Measurements from ENCODE around the gene ZNF749. TPM values are rescaled to one million over a fixed set of nuclear protein-coding genes. Genes with fewer than 3 reads are reported as not detected.

ZNF749 gene
- total and polyA plus RNA-seq, 4 donors, result 2.1 to 7.6 (median 5.1) TPM

DNA sequence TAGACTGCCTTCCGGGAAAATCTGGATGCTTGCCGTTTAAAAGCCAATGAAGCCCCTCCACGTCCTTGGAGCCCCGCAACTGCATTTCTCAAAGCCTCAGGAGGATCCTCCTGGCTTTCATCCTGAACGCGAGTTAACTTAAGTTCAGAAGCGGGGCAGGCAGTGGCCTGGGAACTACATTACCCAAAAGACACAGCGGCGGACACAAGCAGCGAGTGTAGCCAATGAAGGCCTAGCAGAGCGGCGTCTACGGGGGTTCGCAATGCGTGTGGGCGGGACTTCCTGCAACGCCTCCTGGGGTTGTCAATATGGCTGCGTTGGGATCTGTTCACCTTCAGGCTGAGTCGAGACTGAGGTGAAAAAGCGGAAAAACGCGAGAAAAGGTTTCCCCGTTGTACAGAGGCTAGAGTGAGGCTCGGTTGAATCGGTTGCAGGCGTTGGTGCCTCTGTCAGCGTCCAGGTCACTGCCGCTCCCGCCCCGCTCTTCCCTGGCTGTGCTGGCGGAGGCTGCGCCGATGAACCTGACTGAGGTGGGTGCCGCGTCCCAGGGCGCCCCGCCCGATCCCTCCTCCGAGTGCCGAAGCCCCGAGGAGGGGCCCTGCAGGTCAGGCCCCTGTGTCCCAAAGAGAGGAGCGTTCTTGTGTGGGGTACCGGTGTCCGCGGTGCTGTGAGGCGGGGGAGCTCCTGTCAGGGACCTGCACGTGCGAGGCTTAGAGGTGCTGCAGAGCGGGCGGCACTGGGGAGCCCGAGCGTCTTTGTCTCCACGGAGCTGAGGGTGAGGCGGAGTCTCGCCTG is 24.1 kb upstream of the ZNF749 start, which contains the start of gene ZNF17:
TSS of gene ZNF17 (plus strand) at position 285 of the 795 bp plus-strand sequence. CDS start 2,455 bp downstream, outside the sequence.
- intact Hi-C loops (cut with DNase I), result loop anchor here in 1 of 2 donors (2.0 kb wide), 1 partner anchor 20 kb away; no protein-coding TSS in a partner anchor
- DNase-seq (peak; percentile 97 to 98), ATAC-seq (ENCODE audit: low FRiP score) (peak; percentile 100)
- H3K36me3 ChIP-seq (ENCODE audit: control insufficient read depth in 1 of 2, insufficient read depth in 2 of 2, low read length in 1 of 2), result peaks cover 8 to 10% of the 10 kb centered on the region in 2 donors
- H3K27ac ChIP-seq (ENCODE audit: low read depth in 1 of 2, low read length in 2 of 2), result peak within 1 kb of the TSS in 1 of 2 donors; percentile 21
- H3K4me1 ChIP-seq (ENCODE audit: control insufficient read depth in 1 of 2, insufficient read depth in 2 of 2, low read length in 2 of 2), result no peaks in the 10 kb centered on the region
- H3K9me3 ChIP-seq (ENCODE audit: control insufficient read depth, low read length), result peaks cover 13% of the 10 kb centered on the region
- H3K4me3 ChIP-seq (ENCODE audit: low read length in 2 of 2), result peak within 1 kb of the TSS; percentile 77 to 82
- no peaks in the 10 kb centered on the region for H3K27me3 ChIP-seq (ENCODE audit: control insufficient read depth in 1 of 2, insufficient read depth in 2 of 2, low read length in 1 of 2)
- WGBS, 2 donors, result 0% methylated on average over 55 of the region's 55 CpGs

DNA sequence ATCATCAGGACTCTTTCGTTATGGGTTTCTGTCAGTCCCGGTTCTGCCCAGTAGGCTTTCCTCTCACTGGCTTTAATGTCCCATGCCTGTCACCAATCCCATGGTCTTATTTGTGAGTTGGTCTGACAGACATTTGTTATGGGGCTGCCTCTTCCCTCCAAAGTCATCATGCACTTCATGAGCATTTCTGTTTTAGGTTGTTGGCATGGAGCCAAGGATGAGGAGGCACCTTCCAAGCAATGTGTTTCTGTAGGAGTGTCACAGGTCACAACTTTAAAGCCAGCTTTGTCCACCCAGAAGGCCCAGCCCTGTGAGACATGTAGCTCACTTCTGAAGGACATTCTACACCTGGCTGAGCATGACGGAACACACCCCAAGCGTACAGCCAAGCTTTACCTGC is 15.7 kb upstream of the ZNF749 start:
- no peak for ATAC-seq (ENCODE audit: low FRiP score)
- Histone ChIP-seq H3K4me1 (ENCODE audit: control insufficient read depth in 1 of 2, insufficient read depth in 2 of 2, low read length in 2 of 2) (no peaks in the 10 kb centered on the region), H3K4me3 (ENCODE audit: low read length in 2 of 2) (no peak overlapping the region), H3K27ac (ENCODE audit: low read depth in 1 of 2, low read length in 2 of 2) (no peak overlapping the region), H3K36me3 (ENCODE audit: control insufficient read depth in 1 of 2, insufficient read depth in 2 of 2, low read length in 1 of 2) (peaks cover 31 to 32% of the 10 kb centered on the region in 2 donors), H3K9me3 (ENCODE audit: control insufficient read depth, low read length) (peaks cover 34% of the 10 kb centered on the region), H3K27me3 (ENCODE audit: control insufficient read depth in 1 of 2, insufficient read depth in 2 of 2, low read length in 1 of 2) (no peaks in the 10 kb centered on the region)
- WGBS, 2 donors, result 94 to 96% methylated on average over 4 of the region's 4 CpGs
- DNase-seq, result no peak
- intact Hi-C loops (cut with DNase I), result no loop called here

DNA sequence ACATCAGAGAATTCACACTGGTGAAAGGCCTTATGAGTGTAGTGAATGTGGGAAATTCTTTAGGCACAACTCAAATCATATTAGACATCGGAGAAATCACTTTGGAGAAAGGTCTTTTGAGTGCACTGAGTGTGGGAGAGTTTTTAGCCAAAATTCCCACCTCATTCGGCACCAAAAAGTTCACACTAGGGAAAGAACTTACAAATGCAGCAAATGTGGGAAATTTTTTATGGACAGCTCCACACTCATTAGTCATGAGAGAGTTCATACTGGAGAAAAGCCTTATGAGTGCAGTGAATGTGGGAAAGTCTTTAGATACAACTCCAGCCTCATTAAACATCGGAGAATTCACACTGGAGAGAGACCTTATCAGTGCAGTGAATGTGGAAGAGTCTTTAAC is 14.1 kb upstream of the ZNF749 start:
- Histone ChIP-seq H3K36me3 (ENCODE audit: control insufficient read depth in 1 of 2, insufficient read depth in 2 of 2, low read length in 1 of 2) (peaks cover 23 to 28% of the 10 kb centered on the region in 2 donors), H3K4me3 (ENCODE audit: low read length in 2 of 2) (no peak overlapping the region), H3K9me3 (ENCODE audit: control insufficient read depth, low read length) (peaks cover 31% of the 10 kb centered on the region), H3K4me1 (ENCODE audit: control insufficient read depth in 1 of 2, insufficient read depth in 2 of 2, low read length in 2 of 2) (no peaks in the 10 kb centered on the region), H3K27me3 (ENCODE audit: control insufficient read depth in 1 of 2, insufficient read depth in 2 of 2, low read length in 1 of 2) (no peaks in the 10 kb centered on the region), H3K27ac (ENCODE audit: low read depth in 1 of 2, low read length in 2 of 2) (no peak overlapping the region)
- DNase-seq, result no peak
- WGBS, 2 donors, result 94 to 95% methylated on average over 3 of the region's 3 CpGs
- intact Hi-C loops (cut with DNase I), result no loop called here
- ATAC-seq (ENCODE audit: low FRiP score), result no peak

DNA sequence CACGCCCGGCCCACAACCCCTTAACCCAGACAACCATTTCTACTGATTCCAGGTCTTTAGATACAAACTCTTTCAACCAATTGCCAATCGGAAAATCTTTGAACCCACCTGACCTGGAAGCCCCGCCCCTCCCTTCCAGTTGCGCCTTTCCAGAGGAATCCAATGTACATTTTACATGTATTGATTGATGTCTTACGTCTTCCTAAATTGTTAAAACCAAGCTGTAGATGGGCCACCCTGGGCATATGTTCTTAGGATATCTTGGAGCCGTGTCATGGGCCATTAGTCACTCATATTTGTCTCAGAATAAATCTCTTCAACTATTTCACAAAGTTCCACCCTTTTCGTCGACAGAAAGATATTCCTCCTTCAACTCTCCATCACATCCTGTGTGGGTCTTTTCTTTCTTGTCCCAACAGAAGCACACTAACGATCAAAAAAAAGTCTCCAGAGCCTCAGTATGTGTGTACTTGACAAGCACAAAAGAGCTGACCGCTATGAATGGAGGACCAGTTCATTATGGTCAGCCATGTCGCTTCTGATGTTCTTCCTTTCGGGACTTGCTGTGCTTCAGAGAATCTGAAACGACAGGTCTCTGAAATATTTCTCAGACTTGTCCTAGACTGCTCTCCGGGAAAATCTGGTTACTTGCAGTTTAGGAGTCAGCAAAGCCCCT is 601 bp upstream of the ZNF749 start:
- ATAC-seq (ENCODE audit: low FRiP score) (no peak), DNase-seq (no peak)
- H3K27ac ChIP-seq (ENCODE audit: low read depth in 1 of 2, low read length in 2 of 2), result no peak overlapping the region
- H3K4me1 ChIP-seq (ENCODE audit: control insufficient read depth in 1 of 2, insufficient read depth in 2 of 2, low read length in 2 of 2), result no peaks in the 10 kb centered on the region
- intact Hi-C loops (cut with DNase I), result loop anchor here in 1 of 2 donors (2.0 kb wide), 1 partner anchor 44 kb away; no protein-coding TSS in a partner anchor
- WGBS, 2 donors, result 23 to 25% methylated on average over 15 of the region's 15 CpGs
- H3K9me3 ChIP-seq (ENCODE audit: control insufficient read depth, low read length), result no peaks in the 10 kb centered on the region
- H3K4me3 ChIP-seq (ENCODE audit: low read length in 2 of 2), result peak overlapping the region; percentile 12 to 79
- H3K36me3 ChIP-seq (ENCODE audit: control insufficient read depth in 1 of 2, insufficient read depth in 2 of 2, low read length in 1 of 2), result peaks cover 0 to 4% of the 10 kb centered on the region in 2 donors
- H3K27me3 ChIP-seq (ENCODE audit: control insufficient read depth in 1 of 2, insufficient read depth in 2 of 2, low read length in 1 of 2), result no peaks in the 10 kb centered on the region

DNA sequence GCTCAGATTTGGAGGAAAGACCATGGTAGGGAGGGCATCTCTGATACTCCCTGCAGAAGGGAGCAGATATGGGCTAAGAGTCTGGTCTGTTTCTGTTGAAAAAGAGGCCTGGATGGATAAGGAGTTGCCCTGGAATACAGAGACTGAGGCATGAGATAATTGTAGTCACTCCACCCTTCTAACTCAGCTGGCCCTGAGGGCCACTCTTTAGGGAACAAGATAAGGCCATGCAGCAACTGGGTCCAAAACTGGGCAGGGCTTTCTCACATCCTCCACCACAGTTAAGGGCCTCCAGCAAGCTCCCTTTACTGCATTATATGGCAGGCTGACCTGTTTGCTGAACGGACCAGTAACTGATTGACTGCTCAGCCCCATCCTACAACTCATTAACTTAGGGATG is 1.3 kb downstream of the ZNF749 start:
- DNase-seq (no peak), ATAC-seq (ENCODE audit: low FRiP score) (no peak)
- H3K4me3 ChIP-seq (ENCODE audit: low read length in 2 of 2), result peak overlapping the region in 1 of 2 donors; percentile 81
- H3K9me3 ChIP-seq (ENCODE audit: control insufficient read depth, low read length), result peaks cover 6% of the 10 kb centered on the region
- WGBS, 2 donors, result 73 to 80% methylated on average over 1 of the region's 1 CpG
- no peak overlapping the region for H3K27ac ChIP-seq (ENCODE audit: low read depth in 1 of 2, low read length in 2 of 2)
- peaks cover 0 to 2% of the 10 kb centered on the region in 2 donors for H3K36me3 ChIP-seq (ENCODE audit: control insufficient read depth in 1 of 2, insufficient read depth in 2 of 2, low read length in 1 of 2)
- H3K27me3 ChIP-seq (ENCODE audit: control insufficient read depth in 1 of 2, insufficient read depth in 2 of 2, low read length in 1 of 2), result no peaks in the 10 kb centered on the region
- H3K4me1 ChIP-seq (ENCODE audit: control insufficient read depth in 1 of 2, insufficient read depth in 2 of 2, low read length in 2 of 2), result no peaks in the 10 kb centered on the region
- intact Hi-C loops (cut with DNase I), result no loop called here

DNA sequence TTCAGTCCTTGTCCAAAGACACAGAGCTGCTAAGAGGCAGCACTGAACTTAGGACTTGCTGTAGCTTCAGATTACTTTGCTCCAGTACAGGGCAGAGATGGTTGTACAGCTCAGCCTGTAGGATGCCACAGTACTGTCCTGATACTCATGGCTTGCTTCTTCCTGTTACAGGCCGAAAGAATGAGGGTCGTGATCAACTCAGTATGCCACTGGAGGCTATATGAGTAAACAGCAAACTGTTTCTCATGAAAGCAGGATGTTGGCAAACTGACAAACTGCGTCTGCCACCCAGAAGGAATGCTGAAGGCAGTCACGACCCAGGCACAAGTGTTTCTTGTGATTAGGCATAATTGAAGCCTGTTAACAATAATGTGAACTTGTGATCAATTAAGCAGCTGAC is 2.8 kb downstream of the ZNF749 start:
- DNase-seq (no peak), ATAC-seq (ENCODE audit: low FRiP score) (no peak)
- Histone ChIP-seq H3K27me3 (ENCODE audit: control insufficient read depth in 1 of 2, insufficient read depth in 2 of 2, low read length in 1 of 2) (no peaks in the 10 kb centered on the region), H3K4me1 (ENCODE audit: control insufficient read depth in 1 of 2, insufficient read depth in 2 of 2, low read length in 2 of 2) (no peaks in the 10 kb centered on the region), H3K9me3 (ENCODE audit: control insufficient read depth, low read length) (peaks cover 11% of the 10 kb centered on the region), H3K36me3 (ENCODE audit: control insufficient read depth in 1 of 2, insufficient read depth in 2 of 2, low read length in 1 of 2) (peaks cover 2 to 7% of the 10 kb centered on the region in 2 donors), H3K4me3 (ENCODE audit: low read length in 2 of 2) (no peak overlapping the region), H3K27ac (ENCODE audit: low read depth in 1 of 2, low read length in 2 of 2) (no peak overlapping the region)
- intact Hi-C loops (cut with DNase I), result no loop called here
- WGBS, 2 donors, result 68 to 69% methylated on average over 4 of the region's 4 CpGs

DNA sequence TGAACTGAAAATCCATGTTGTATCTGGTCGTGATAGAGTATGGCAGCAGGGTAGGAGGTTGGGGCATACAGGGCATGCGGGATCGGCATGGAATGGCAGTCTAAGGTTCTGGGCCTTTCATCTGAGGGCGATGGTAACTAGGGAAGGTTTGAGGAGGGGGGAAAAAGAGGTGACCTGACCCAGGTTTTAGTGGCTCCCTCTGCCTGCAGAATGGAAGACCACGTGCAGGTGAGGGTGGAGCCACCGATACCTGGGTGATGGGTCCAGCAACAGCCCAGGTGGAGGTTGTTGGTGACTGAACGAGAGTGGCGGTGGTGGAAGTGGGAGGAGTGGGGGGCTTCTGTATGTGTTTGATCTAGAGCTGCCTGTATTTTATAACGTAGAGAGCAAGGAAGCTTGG is 3.8 kb downstream of the ZNF749 start:
- intact Hi-C loops (cut with DNase I), result no loop called here
- no peak for DNase-seq
- WGBS, 2 donors, result 85 to 89% methylated on average over 9 of the region's 9 CpGs
- Histone ChIP-seq H3K27ac (ENCODE audit: low read depth in 1 of 2, low read length in 2 of 2) (no peak overlapping the region), H3K9me3 (ENCODE audit: control insufficient read depth, low read length) (peaks cover 18% of the 10 kb centered on the region), H3K4me3 (ENCODE audit: low read length in 2 of 2) (no peak overlapping the region), H3K4me1 (ENCODE audit: control insufficient read depth in 1 of 2, insufficient read depth in 2 of 2, low read length in 2 of 2) (no peaks in the 10 kb centered on the region), H3K36me3 (ENCODE audit: control insufficient read depth in 1 of 2, insufficient read depth in 2 of 2, low read length in 1 of 2) (peaks cover 6 to 12% of the 10 kb centered on the region in 2 donors), H3K27me3 (ENCODE audit: control insufficient read depth in 1 of 2, insufficient read depth in 2 of 2, low read length in 1 of 2) (no peaks in the 10 kb centered on the region)
- ATAC-seq (ENCODE audit: low FRiP score), result no peak

DNA sequence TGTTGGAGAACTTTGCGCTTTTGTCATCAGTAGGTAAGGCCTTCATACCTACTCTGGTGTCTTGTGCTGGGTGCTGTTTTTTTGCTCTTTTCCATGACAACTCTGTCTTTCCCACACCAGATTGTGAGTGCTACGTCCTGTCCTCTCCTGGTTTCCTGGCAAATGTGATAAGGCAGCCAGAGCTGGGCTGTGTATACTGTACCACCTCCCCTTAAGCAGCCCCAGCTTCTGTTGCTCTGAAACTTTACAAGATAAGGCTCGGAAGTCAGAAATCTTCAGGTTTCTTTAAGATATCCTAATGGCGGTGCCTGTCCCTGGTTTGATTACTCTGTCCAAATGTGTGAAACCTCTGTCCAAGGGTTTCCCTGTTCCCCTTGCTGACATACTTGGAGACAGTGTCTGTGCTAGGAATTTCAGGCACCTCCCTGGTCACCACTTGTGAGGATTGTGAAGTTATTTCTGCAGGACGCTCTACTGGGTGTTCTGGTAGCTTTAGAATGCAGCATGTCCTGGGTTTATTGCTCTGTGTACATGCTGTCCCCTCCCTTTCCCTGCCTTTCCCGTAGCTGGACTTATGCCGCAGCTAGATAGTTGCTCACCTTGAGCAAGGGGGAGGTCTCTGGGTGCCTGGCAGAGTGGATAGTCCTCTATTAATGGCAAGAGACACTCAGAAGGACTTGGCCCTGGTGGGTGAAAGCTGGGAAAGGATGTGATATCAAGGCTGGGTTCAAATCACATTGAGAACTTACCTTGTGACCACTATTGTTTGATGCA is 7.0 kb downstream of the ZNF749 start:
- DNase-seq (no peak), ATAC-seq (ENCODE audit: low FRiP score) (no peak)
- no peak overlapping the region for H3K4me3 ChIP-seq (ENCODE audit: low read length in 2 of 2)
- WGBS, 2 donors, result 73 to 74% methylated on average over 7 of the region's 7 CpGs
- H3K27me3 ChIP-seq (ENCODE audit: control insufficient read depth in 1 of 2, insufficient read depth in 2 of 2, low read length in 1 of 2), result no peaks in the 10 kb centered on the region
- H3K27ac ChIP-seq (ENCODE audit: low read depth in 1 of 2, low read length in 2 of 2), result no peak overlapping the region
- peaks cover 7 to 13% of the 10 kb centered on the region in 2 donors for H3K36me3 ChIP-seq (ENCODE audit: control insufficient read depth in 1 of 2, insufficient read depth in 2 of 2, low read length in 1 of 2)
- H3K4me1 ChIP-seq (ENCODE audit: control insufficient read depth in 1 of 2, insufficient read depth in 2 of 2, low read length in 2 of 2), result no peaks in the 10 kb centered on the region
- intact Hi-C loops (cut with DNase I), result no loop called here
- peaks cover 23% of the 10 kb centered on the region for H3K9me3 ChIP-seq (ENCODE audit: control insufficient read depth, low read length)

Data from aorta (tissue), 5 donors.